WTC11 (cell line): ENCODE results near the gene PHF21B. TPM values are rescaled to one million over a fixed set of nuclear protein-coding genes. Genes with fewer than 3 reads are reported as not detected.

Experiments used
- ATAC-seq: fragments of 200-7000 bp; cut with Tn5 transposase; 2 replicates; pipeline ENCODE4 v1.10.0; 2021; ENCODE audit warnings: mild to moderate bottlenecking, moderate library complexity
- CTCF ChIA-PET: fragments of 300-600 bp; sonication (Branson Sonifier 250); formaldehyde crosslinking; loops from one replicate; lab custom pipeline; 2021; ENCODE audit warnings: antibody characterized with exemption; lab: Charles Lee
- POLR2A ChIA-PET: fragments of 350-600 bp; sonication (Branson Sonifier 250); formaldehyde crosslinking; loops from one replicate; lab custom pipeline; 2021; ENCODE audit warnings: antibody characterized with exemption; lab: Charles Lee
- DNase-seq: peaks from one replicate; pipeline ENCODE4 v3.0.0; 2021; ENCODE audit warnings: low spot score
- H3K27ac Mint-ChIP-seq: 2 replicates; pipeline ENCODE4 v1.8.0; 2021; ENCODE audit warnings: mixed read lengths
- H3K27me3 Mint-ChIP-seq: 2 replicates; pipeline ENCODE4 v1.8.0; 2021; ENCODE audit warnings: low read depth, mild to moderate bottlenecking, moderate library complexity, mixed read lengths
- H3K36me3 Mint-ChIP-seq: 2 replicates; pipeline ENCODE4 v1.8.0; 2021; ENCODE audit warnings: mixed read lengths
- H3K4me1 Mint-ChIP-seq: 2 replicates; pipeline ENCODE4 v1.8.0; 2022; ENCODE audit warnings: mixed read lengths
- H3K4me3 Mint-ChIP-seq: 2 replicates; pipeline ENCODE4 v1.8.0; 2021; ENCODE audit warnings: mild to moderate bottlenecking, moderate library complexity, mixed read lengths
- H3K9me3 Mint-ChIP-seq: 2 replicates; pipeline ENCODE4 v1.8.0; 2021; ENCODE audit warnings: mixed read lengths
- FOXK1 ChIP-seq: sonication (generic); formaldehyde crosslinking; IDR thresholded peaks from 2 replicates; pipeline ENCODE4 v1.8.0; 2022; ENCODE audit warnings: mild to moderate bottlenecking, moderate library complexity, missing genetic modification reagents
- GRHL2 ChIP-seq: fragments of 250-450 bp; sonication (Bioruptor Pico); IDR thresholded peaks from 2 replicates; pipeline ENCODE4 v1.8.0; 2022; ENCODE audit warnings: mild to moderate bottlenecking, moderate library complexity; ENCODE audit not compliant: insufficient replicate concordance, severe bottlenecking
- MXD4 ChIP-seq: fragments of 250-450 bp; sonication (Bioruptor Pico); IDR thresholded peaks from 2 replicates; pipeline ENCODE4 v1.8.0; 2021; ENCODE audit warnings: mild to moderate bottlenecking, moderate library complexity, borderline replicate concordance
- NFE2L1 ChIP-seq: sonication (generic); formaldehyde crosslinking; IDR thresholded peaks from 2 replicates; pipeline ENCODE4 v1.8.1; 2023; ENCODE audit warnings: missing genetic modification reagents
- SMAD4 ChIP-seq: sonication (generic); formaldehyde crosslinking; IDR thresholded peaks from 2 replicates; pipeline ENCODE4 v1.8.0; 2022; ENCODE audit warnings: mild to moderate bottlenecking, missing genetic modification reagents
- SP1 ChIP-seq: sonication (generic); formaldehyde crosslinking; conservative IDR thresholded peaks from 2 replicates; pipeline ENCODE4 v1.8.1; 2022; ENCODE audit warnings: missing genetic modification reagents
- ZBTB21 ChIP-seq: sonication (generic); formaldehyde crosslinking; IDR thresholded peaks from 2 replicates; pipeline ENCODE4 v1.8.1; 2023; ENCODE audit warnings: mild to moderate bottlenecking, missing genetic modification reagents, borderline replicate concordance
- ZNF121 ChIP-seq: sonication (generic); formaldehyde crosslinking; IDR thresholded peaks from 2 replicates; pipeline ENCODE4 v1.8.0; 2023; ENCODE audit warnings: missing genetic modification reagents
- ZNF263 ChIP-seq: sonication (generic); formaldehyde crosslinking; IDR thresholded peaks from 2 replicates; pipeline ENCODE4 v1.8.1; 2022; ENCODE audit warnings: low read depth, mild to moderate bottlenecking, moderate library complexity, missing genetic modification reagents
- total RNA-seq: library from RNA; stranded (reverse); gene quantifications from 3 replicates; pipeline ENCODE4 v1.2.3, GENCODE V29; 2021
- TF ChIP-seq, protein P1 (sequence below): sonication (generic); formaldehyde crosslinking; IDR thresholded peaks from 2 replicates; pipeline ENCODE4 v1.8.0; 2023; ENCODE audit warnings: mild to moderate bottlenecking, missing genetic modification reagents
- TF ChIP-seq, protein P2 (sequence below): fragments of 250-450 bp; sonication (Bioruptor Pico); IDR thresholded peaks from 2 replicates; pipeline ENCODE4 v1.9.0; 2021; ENCODE audit warnings: mild to moderate bottlenecking
- TF ChIP-seq, protein P3 (sequence below): sonication (generic); formaldehyde crosslinking; IDR thresholded peaks from 2 replicates; pipeline ENCODE4 v1.8.0; 2022; ENCODE audit warnings: mild to moderate bottlenecking, missing genetic modification reagents
- TF ChIP-seq, protein P4 (sequence below): sonication (generic); formaldehyde crosslinking; IDR thresholded peaks from 2 replicates; pipeline ENCODE4 v1.8.1; 2023; ENCODE audit warnings: mild to moderate bottlenecking, missing genetic modification reagents
- TF ChIP-seq, protein P5 (sequence below): fragments of 250-450 bp; sonication (Bioruptor Pico); IDR thresholded peaks from 2 replicates; pipeline ENCODE4 v1.9.0; 2021; ENCODE audit warnings: moderate library complexity, mild to moderate bottlenecking, inconsistent platforms, borderline replicate concordance
- TF ChIP-seq, protein P6 (sequence below): sonication (generic); formaldehyde crosslinking; IDR thresholded peaks from 2 replicates; pipeline ENCODE4 v1.8.1; 2023; ENCODE audit warnings: mild to moderate bottlenecking, missing genetic modification reagents, borderline replicate concordance
- TF ChIP-seq, protein P7 (sequence below): sonication (generic); formaldehyde crosslinking; IDR thresholded peaks from 2 replicates; pipeline ENCODE4 v1.8.0; 2022; ENCODE audit warnings: mild to moderate bottlenecking, missing genetic modification reagents

Gene PHF21B
- total RNA-seq, 1 experiment from 2014 or later = 107 TPM

DNA sequence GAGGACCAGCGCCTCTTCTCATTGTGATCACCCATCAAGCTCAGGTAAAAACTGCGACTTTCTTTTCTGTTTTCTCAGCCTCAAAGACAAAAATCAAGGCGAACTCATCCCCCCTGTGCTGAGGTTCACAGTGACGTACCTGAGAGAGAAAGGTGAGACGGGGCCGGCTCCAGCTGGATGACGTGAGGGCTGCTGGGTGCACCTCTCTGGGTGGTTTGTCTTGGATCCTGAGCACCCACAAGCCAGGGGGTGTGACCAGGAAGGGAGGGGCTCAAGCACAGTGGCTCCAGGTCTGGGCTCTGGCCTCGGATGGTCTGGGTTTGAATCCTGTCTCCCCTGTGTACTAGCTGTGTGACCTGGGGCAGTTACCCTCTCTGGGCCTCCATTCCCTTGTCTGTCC, 164.6 kb downstream of the PHF21B start:
- no peaks in the 10 kb centered on the region for H3K27me3 Mint-ChIP-seq
- POLR2A ChIA-PET = no interaction called here
- DNase-seq (no peak), ATAC-seq (no peak)
- CTCF ChIA-PET = no interaction called here
- no peak overlapping the region for H3K4me3 Mint-ChIP-seq
- peaks cover 13% of the 10 kb centered on the region for H3K9me3 Mint-ChIP-seq
- H3K4me1 Mint-ChIP-seq = peaks cover 16% of the 10 kb centered on the region
- TF ChIP-seq SP1 (CRISPR knock-in tag) (no peak), MXD4 (CRISPR knock-in tag) (no peak), ZBTB21 (CRISPR knock-in tag) (no peak), GRHL2 (no peak)
- TF ChIP-seq, protein P1, sequence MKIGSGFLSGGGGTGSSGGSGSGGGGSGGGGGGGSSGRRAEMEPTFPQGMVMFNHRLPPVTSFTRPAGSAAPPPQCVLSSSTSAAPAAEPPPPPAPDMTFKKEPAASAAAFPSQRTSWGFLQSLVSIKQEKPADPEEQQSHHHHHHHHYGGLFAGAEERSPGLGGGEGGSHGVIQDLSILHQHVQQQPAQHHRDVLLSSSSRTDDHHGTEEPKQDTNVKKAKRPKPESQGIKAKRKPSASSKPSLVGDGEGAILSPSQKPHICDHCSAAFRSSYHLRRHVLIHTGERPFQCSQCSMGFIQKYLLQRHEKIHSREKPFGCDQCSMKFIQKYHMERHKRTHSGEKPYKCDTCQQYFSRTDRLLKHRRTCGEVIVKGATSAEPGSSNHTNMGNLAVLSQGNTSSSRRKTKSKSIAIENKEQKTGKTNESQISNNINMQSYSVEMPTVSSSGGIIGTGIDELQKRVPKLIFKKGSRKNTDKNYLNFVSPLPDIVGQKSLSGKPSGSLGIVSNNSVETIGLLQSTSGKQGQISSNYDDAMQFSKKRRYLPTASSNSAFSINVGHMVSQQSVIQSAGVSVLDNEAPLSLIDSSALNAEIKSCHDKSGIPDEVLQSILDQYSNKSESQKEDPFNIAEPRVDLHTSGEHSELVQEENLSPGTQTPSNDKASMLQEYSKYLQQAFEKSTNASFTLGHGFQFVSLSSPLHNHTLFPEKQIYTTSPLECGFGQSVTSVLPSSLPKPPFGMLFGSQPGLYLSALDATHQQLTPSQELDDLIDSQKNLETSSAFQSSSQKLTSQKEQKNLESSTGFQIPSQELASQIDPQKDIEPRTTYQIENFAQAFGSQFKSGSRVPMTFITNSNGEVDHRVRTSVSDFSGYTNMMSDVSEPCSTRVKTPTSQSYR (CRISPR knock-in tag) = no peak
- TF ChIP-seq, protein P2, sequence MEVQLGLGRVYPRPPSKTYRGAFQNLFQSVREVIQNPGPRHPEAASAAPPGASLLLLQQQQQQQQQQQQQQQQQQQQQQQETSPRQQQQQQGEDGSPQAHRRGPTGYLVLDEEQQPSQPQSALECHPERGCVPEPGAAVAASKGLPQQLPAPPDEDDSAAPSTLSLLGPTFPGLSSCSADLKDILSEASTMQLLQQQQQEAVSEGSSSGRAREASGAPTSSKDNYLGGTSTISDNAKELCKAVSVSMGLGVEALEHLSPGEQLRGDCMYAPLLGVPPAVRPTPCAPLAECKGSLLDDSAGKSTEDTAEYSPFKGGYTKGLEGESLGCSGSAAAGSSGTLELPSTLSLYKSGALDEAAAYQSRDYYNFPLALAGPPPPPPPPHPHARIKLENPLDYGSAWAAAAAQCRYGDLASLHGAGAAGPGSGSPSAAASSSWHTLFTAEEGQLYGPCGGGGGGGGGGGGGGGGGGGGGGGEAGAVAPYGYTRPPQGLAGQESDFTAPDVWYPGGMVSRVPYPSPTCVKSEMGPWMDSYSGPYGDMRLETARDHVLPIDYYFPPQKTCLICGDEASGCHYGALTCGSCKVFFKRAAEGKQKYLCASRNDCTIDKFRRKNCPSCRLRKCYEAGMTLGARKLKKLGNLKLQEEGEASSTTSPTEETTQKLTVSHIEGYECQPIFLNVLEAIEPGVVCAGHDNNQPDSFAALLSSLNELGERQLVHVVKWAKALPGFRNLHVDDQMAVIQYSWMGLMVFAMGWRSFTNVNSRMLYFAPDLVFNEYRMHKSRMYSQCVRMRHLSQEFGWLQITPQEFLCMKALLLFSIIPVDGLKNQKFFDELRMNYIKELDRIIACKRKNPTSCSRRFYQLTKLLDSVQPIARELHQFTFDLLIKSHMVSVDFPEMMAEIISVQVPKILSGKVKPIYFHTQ (CRISPR knock-in tag) = no peak
- TF ChIP-seq, protein P3, sequence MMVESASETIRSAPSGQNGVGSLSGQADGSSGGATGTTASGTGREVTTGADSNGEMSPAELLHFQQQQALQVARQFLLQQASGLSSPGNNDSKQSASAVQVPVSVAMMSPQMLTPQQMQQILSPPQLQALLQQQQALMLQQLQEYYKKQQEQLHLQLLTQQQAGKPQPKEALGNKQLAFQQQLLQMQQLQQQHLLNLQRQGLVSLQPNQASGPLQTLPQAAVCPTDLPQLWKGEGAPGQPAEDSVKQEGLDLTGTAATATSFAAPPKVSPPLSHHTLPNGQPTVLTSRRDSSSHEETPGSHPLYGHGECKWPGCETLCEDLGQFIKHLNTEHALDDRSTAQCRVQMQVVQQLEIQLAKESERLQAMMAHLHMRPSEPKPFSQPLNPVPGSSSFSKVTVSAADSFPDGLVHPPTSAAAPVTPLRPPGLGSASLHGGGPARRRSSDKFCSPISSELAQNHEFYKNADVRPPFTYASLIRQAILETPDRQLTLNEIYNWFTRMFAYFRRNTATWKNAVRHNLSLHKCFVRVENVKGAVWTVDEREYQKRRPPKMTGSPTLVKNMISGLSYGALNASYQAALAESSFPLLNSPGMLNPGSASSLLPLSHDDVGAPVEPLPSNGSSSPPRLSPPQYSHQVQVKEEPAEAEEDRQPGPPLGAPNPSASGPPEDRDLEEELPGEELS (CRISPR knock-in tag) = no peak
- no peak overlapping the region for H3K27ac Mint-ChIP-seq
- H3K36me3 Mint-ChIP-seq = peaks cover 30% of the 10 kb centered on the region

DNA sequence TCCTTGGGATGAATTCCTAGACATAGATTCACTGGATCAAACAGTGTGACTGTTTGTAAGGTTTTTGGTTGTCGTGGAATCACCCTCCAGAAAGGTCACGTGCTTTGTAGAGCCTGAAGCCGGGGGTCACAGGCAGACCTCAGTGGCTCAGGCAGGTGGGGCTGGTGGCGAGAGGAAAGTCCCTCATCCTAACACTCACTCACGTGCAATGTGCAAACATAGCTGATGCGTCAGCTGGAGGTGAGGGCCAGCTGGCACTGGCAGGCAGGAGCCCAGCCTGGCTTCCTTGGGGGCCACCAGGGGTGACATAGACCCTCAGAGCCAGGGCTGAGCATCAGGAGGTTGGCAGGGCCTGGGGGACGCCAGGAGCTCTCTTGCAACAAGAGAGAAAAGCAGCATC, 167.4 kb downstream of the PHF21B start:
- no peaks in the 10 kb centered on the region for H3K27me3 Mint-ChIP-seq
- ChIA-PET POLR2A (no interaction called here), CTCF (interaction anchor here (1.1 kb wide), 1 partner anchor 22 kb away, joined by 3 read pairs; no protein-coding TSS in a partner anchor)
- ATAC-seq (no peak), DNase-seq (no peak)
- H3K9me3 Mint-ChIP-seq = peaks cover 13% of the 10 kb centered on the region
- no peak overlapping the region for H3K4me3 Mint-ChIP-seq
- H3K27ac Mint-ChIP-seq = no peak overlapping the region
- peaks cover 31% of the 10 kb centered on the region for H3K36me3 Mint-ChIP-seq
- peaks cover 15% of the 10 kb centered on the region for H3K4me1 Mint-ChIP-seq
- TF ChIP-seq, protein P4, sequence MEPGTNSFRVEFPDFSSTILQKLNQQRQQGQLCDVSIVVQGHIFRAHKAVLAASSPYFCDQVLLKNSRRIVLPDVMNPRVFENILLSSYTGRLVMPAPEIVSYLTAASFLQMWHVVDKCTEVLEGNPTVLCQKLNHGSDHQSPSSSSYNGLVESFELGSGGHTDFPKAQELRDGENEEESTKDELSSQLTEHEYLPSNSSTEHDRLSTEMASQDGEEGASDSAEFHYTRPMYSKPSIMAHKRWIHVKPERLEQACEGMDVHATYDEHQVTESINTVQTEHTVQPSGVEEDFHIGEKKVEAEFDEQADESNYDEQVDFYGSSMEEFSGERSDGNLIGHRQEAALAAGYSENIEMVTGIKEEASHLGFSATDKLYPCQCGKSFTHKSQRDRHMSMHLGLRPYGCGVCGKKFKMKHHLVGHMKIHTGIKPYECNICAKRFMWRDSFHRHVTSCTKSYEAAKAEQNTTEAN (CRISPR knock-in tag) = no peak
- TF ChIP-seq SMAD4 (CRISPR knock-in tag) (no peak), FOXK1 (CRISPR knock-in tag) (no peak), ZNF263 (no peak), NFE2L1 (CRISPR knock-in tag) (no peak), ZNF121 (CRISPR knock-in tag) (no peak)
- TF ChIP-seq, protein P5, sequence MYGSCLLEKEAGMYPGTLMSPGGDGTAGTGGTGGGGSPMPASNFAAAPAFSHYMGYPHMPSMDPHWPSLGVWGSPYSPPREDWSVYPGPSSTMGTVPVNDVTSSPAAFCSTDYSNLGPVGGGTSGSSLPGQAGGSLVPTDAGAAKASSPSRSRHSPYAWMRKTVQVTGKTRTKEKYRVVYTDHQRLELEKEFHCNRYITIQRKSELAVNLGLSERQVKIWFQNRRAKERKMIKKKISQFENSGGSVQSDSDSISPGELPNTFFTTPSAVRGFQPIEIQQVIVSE (CRISPR knock-in tag) = no peak
- TF ChIP-seq, protein P6, sequence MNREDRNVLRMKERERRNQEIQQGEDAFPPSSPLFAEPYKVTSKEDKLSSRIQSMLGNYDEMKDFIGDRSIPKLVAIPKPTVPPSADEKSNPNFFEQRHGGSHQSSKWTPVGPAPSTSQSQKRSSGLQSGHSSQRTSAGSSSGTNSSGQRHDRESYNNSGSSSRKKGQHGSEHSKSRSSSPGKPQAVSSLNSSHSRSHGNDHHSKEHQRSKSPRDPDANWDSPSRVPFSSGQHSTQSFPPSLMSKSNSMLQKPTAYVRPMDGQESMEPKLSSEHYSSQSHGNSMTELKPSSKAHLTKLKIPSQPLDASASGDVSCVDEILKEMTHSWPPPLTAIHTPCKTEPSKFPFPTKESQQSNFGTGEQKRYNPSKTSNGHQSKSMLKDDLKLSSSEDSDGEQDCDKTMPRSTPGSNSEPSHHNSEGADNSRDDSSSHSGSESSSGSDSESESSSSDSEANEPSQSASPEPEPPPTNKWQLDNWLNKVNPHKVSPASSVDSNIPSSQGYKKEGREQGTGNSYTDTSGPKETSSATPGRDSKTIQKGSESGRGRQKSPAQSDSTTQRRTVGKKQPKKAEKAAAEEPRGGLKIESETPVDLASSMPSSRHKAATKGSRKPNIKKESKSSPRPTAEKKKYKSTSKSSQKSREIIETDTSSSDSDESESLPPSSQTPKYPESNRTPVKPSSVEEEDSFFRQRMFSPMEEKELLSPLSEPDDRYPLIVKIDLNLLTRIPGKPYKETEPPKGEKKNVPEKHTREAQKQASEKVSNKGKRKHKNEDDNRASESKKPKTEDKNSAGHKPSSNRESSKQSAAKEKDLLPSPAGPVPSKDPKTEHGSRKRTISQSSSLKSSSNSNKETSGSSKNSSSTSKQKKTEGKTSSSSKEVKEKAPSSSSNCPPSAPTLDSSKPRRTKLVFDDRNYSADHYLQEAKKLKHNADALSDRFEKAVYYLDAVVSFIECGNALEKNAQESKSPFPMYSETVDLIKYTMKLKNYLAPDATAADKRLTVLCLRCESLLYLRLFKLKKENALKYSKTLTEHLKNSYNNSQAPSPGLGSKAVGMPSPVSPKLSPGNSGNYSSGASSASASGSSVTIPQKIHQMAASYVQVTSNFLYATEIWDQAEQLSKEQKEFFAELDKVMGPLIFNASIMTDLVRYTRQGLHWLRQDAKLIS (CRISPR knock-in tag) = no peak
- TF ChIP-seq, protein P7, sequence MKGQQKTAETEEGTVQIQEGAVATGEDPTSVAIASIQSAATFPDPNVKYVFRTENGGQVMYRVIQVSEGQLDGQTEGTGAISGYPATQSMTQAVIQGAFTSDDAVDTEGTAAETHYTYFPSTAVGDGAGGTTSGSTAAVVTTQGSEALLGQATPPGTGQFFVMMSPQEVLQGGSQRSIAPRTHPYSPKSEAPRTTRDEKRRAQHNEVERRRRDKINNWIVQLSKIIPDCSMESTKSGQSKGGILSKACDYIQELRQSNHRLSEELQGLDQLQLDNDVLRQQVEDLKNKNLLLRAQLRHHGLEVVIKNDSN (CRISPR knock-in tag) = no peak
